ENCODE results near the gene CYBC1. TPM values are rescaled to one million over a fixed set of nuclear protein-coding genes. Genes with fewer than 3 reads are reported as not detected.

CYBC1 gene
- total RNA-seq, 1 experiment from 2014 or later = 71.7 TPM

DNA sequence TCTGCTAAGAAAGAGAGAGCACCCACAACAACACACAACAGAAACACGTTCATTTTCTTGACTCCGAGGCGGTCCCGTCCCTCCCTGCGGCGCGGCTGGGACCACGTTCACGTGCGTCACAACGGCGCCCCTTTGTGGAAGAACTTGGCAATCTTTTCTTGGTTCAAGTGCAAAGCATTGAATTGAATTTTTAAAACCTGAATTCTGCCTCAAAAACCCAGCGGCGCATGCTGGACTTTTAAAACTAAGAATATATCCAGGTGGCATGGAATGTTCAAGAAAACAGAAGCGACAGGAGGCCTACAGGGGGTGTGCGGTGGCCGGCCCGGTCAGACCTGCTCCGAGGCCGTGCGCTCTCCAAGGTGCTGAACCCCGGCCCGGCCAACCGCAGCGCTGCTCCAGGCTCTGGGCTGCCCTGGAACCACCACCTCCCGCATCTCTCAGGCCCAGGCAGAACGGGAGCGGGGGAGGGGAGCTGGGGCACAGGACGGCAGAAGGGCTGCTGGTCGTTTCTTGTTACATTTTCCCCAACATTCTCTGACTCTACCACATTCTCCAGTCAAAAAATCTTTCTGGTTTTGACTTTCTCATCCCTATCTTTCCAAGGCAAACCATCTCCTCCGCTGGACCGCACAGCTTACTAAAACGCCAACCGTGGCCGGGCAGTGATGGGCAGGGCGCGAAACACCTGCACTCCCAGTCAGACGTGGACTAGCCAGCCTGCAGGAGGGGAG lies 35.8 kb downstream of the CYBC1 start (continued):
- TF ChIP-seq FOXJ3 (CRISPR knock-in tag; IDR thresholded peaks at IDR 0.05; ENCODE audit: borderline replicate concordance) (no peak), SP1 (CRISPR knock-in tag; conservative IDR thresholded peaks at IDR 0.05) (peak; percentile 54; the same call in 1 of the 2 replicates), TEAD4 (CRISPR knock-in tag; IDR thresholded peaks at IDR 0.05) (peak; percentile 85), GTF2I (CRISPR knock-in tag; conservative IDR thresholded peaks at IDR 0.05) (no peak), ZBTB43 (CRISPR knock-in tag; IDR thresholded peaks at IDR 0.05) (peak; percentile 67; the same call in 1 of the 2 replicates), TCF7 (CRISPR knock-in tag; IDR thresholded peaks at IDR 0.05; ENCODE audit: low read depth) (no peak; the same call in 1 of the 2 replicates), HMGA2 (CRISPR knock-in tag; IDR thresholded peaks at IDR 0.05) (no peak), NR3C1 (CRISPR knock-in tag; conservative IDR thresholded peaks at IDR 0.05; ENCODE audit: low read depth) (no peak), JUN (CRISPR knock-in tag; IDR thresholded peaks at IDR 0.05) (peak; percentile 93), PRRX2 (CRISPR knock-in tag; IDR thresholded peaks at IDR 0.05) (no peak), SMAD4 (CRISPR knock-in tag; IDR thresholded peaks at IDR 0.05) (peak; percentile 71; the same call in 1 of the 2 replicates), ATF1 (CRISPR knock-in tag; IDR thresholded peaks at IDR 0.05) (no peak), ERG (CRISPR knock-in tag; IDR thresholded peaks at IDR 0.05) (no peak), MYBL2 (CRISPR knock-in tag; IDR thresholded peaks at IDR 0.05) (peak; percentile 57; the same call in 1 of the 2 replicates), ARID4B (CRISPR knock-in tag; IDR thresholded peaks at IDR 0.05; ENCODE audit: borderline replicate concordance) (peak; percentile 95), ZNF532 (CRISPR knock-in tag; IDR thresholded peaks at IDR 0.05; ENCODE audit: borderline replicate concordance) (no peak), NFATC4 (CRISPR knock-in tag; IDR thresholded peaks at IDR 0.05) (no peak), CBFB (CRISPR knock-in tag; IDR thresholded peaks at IDR 0.05; ENCODE audit: low read depth) (no peak)
- TF ChIP-seq, protein P1, sequence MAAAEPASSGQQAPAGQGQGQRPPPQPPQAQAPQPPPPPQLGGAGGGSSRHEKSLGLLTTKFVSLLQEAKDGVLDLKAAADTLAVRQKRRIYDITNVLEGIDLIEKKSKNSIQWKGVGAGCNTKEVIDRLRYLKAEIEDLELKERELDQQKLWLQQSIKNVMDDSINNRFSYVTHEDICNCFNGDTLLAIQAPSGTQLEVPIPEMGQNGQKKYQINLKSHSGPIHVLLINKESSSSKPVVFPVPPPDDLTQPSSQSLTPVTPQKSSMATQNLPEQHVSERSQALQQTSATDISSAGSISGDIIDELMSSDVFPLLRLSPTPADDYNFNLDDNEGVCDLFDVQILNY (CRISPR knock-in tag; IDR thresholded peaks at IDR 0.05) = no peak
- TF ChIP-seq, protein P2, sequence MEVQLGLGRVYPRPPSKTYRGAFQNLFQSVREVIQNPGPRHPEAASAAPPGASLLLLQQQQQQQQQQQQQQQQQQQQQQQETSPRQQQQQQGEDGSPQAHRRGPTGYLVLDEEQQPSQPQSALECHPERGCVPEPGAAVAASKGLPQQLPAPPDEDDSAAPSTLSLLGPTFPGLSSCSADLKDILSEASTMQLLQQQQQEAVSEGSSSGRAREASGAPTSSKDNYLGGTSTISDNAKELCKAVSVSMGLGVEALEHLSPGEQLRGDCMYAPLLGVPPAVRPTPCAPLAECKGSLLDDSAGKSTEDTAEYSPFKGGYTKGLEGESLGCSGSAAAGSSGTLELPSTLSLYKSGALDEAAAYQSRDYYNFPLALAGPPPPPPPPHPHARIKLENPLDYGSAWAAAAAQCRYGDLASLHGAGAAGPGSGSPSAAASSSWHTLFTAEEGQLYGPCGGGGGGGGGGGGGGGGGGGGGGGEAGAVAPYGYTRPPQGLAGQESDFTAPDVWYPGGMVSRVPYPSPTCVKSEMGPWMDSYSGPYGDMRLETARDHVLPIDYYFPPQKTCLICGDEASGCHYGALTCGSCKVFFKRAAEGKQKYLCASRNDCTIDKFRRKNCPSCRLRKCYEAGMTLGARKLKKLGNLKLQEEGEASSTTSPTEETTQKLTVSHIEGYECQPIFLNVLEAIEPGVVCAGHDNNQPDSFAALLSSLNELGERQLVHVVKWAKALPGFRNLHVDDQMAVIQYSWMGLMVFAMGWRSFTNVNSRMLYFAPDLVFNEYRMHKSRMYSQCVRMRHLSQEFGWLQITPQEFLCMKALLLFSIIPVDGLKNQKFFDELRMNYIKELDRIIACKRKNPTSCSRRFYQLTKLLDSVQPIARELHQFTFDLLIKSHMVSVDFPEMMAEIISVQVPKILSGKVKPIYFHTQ (CRISPR knock-in tag; IDR thresholded peaks at IDR 0.05) = no peak

All from WTC11 (cell line).